Measurements from ENCODE around the gene NAV2. TPM values are rescaled to one million over a fixed set of nuclear protein-coding genes. Genes with fewer than 3 reads are reported as not detected.

NAV2 gene
- total RNA-seq, 1 donor from 2014 or later: 9.6 TPM

GRCh38 chr11:20010851-20011225 lies 298.2 kb downstream of the NAV2 start:
- no peak overlapping the region for H3K27ac Mint-ChIP-seq
- Histone ChIP-seq H3K9me3 (ENCODE audit: low read depth) (no peaks in the 10 kb centered on the region), H3F3A (ENCODE audit: low read depth) (peaks cover 7% of the 10 kb centered on the region), H3K27ac (no peak overlapping the region), H3K27me3 (no peaks in the 10 kb centered on the region), H3K4me2 (no peak overlapping the region), H3K9ac (no peak overlapping the region), H3K4me3 (no peak overlapping the region), H3K4me1 (peaks cover 15% of the 10 kb centered on the region), H4K20me1 (ENCODE audit: low read depth) (peaks cover 10% of the 10 kb centered on the region), H3K79me2 (ENCODE audit: low read depth) (no peaks in the 10 kb centered on the region), H2AFZ (replicated peaks) (no peak overlapping the region), H3K36me3 (no peaks in the 10 kb centered on the region)
- no peak overlapping the region for H3K4me3 Mint-ChIP-seq
- no peaks in the 10 kb centered on the region for H3K36me3 Mint-ChIP-seq
- H3K27me3 Mint-ChIP-seq (ENCODE audit: insufficient read depth, low read depth): no peaks in the 10 kb centered on the region
- DNase-seq (ENCODE audit: low spot score): no peak
- TF ChIP-seq CTCF (IDR thresholded peaks at IDR 0.05) (no peak), EZH2 (IDR thresholded peaks at IDR 0.05) (no peak), EZH2phosphoT487 (IDR thresholded peaks at IDR 0.05) (no peak)
- no peaks in the 10 kb centered on the region for H3K9me3 Mint-ChIP-seq
- peaks cover 25% of the 10 kb centered on the region for H3K4me1 Mint-ChIP-seq

- no peaks in the 10 kb centered on the region for H3K36me3 ChIP-seq
- Mint-ChIP-seq H3K4me1 (peaks cover 30% of the 10 kb centered on the region), H3K36me3 (peaks cover 2% of the 10 kb centered on the region), H3K9me3 (no peaks in the 10 kb centered on the region), H3K4me3 (no peak overlapping the region), H3K27ac (no peak overlapping the region), H3K27me3 (ENCODE audit: insufficient read depth, low read depth) (no peaks in the 10 kb centered on the region)
- H3K9ac ChIP-seq: no peak overlapping the region
- no peak overlapping the region for H3K27ac ChIP-seq
- peaks cover 19% of the 10 kb centered on the region for H3K4me1 ChIP-seq
- H3K79me2 ChIP-seq (ENCODE audit: low read depth): no peaks in the 10 kb centered on the region
- H3K4me3 ChIP-seq: no peak overlapping the region
- H3F3A ChIP-seq (ENCODE audit: low read depth): peaks cover 7% of the 10 kb centered on the region
- no peak overlapping the region for H2AFZ ChIP-seq (replicated peaks)
- TF ChIP-seq EZH2 (IDR thresholded peaks at IDR 0.05) (no peak), CTCF (IDR thresholded peaks at IDR 0.05) (no peak), EZH2phosphoT487 (IDR thresholded peaks at IDR 0.05) (no peak)
- no peaks in the 10 kb centered on the region for H3K9me3 ChIP-seq (ENCODE audit: low read depth)
- H3K27me3 ChIP-seq: no peaks in the 10 kb centered on the region
- DNase-seq (ENCODE audit: low spot score): no peak
- peaks cover 10% of the 10 kb centered on the region for H4K20me1 ChIP-seq (ENCODE audit: low read depth)
- H3K4me2 ChIP-seq: no peak overlapping the region
These were observed 298.8 kb downstream of the NAV2 start for GRCh38 chr11:20011307-20011951.

GRCh38 chr11:20013346-20014066 lies 300.9 kb downstream of the NAV2 start:
- TF ChIP-seq CTCF (IDR thresholded peaks at IDR 0.05) (no peak), EZH2phosphoT487 (IDR thresholded peaks at IDR 0.05) (no peak), EZH2 (IDR thresholded peaks at IDR 0.05) (no peak)
- Mint-ChIP-seq H3K27ac (peak overlapping the region; percentile 17), H3K4me1 (peaks cover 39% of the 10 kb centered on the region), H3K9me3 (no peaks in the 10 kb centered on the region), H3K4me3 (no peak overlapping the region), H3K27me3 (ENCODE audit: insufficient read depth, low read depth) (peaks cover 6% of the 10 kb centered on the region), H3K36me3 (peaks cover 3% of the 10 kb centered on the region)
- H3F3A ChIP-seq (ENCODE audit: low read depth): peaks cover 14% of the 10 kb centered on the region
- no peaks in the 10 kb centered on the region for H3K79me2 ChIP-seq (ENCODE audit: low read depth)
- H2AFZ ChIP-seq (replicated peaks): no peak overlapping the region
- no peaks in the 10 kb centered on the region for H3K9me3 ChIP-seq (ENCODE audit: low read depth)
- no peak overlapping the region for H3K4me3 ChIP-seq
- H3K9ac ChIP-seq: no peak overlapping the region
- H3K27ac ChIP-seq: no peak overlapping the region
- no peak overlapping the region for H3K4me2 ChIP-seq
- DNase-seq (ENCODE audit: low spot score): no peak
- H3K36me3 ChIP-seq: no peaks in the 10 kb centered on the region
- H3K4me1 ChIP-seq: peaks cover 27% of the 10 kb centered on the region
- H3K27me3 ChIP-seq: no peaks in the 10 kb centered on the region
- H4K20me1 ChIP-seq (ENCODE audit: low read depth): peaks cover 10% of the 10 kb centered on the region

Measured in neural progenitor cell (in vitro differentiated cells).